Left renal cortex interstitium (tissue), 4 donors: ENCODE measurements around the gene PTCH2. TPM values are rescaled to one million over a fixed set of nuclear protein-coding genes. Genes with fewer than 3 reads are reported as not detected.

Experiments
- DNase-seq, 4 donors: peaks; one replicate each; pipeline ENCODE4 v3.0.0-alpha.2; 2013; ENCODE audit warnings: low read depth in 4 of 4, low spot score in 2 of 4, missing footprints in 1 of 4
- polyA plus RNA-seq, 4 donors: library from polyadenylated mRNA; unstranded; fragments of 120-200 nt; gene quantifications; one replicate each; pipeline ENCODE4 v1.2.1, GENCODE V29; 2013; ENCODE audit not compliant: insufficient read length in 4 of 4

PTCH2 gene
- polyA plus RNA-seq, 4 donors: 3.3 to 8.0 (median 6.2) TPM

DNA sequence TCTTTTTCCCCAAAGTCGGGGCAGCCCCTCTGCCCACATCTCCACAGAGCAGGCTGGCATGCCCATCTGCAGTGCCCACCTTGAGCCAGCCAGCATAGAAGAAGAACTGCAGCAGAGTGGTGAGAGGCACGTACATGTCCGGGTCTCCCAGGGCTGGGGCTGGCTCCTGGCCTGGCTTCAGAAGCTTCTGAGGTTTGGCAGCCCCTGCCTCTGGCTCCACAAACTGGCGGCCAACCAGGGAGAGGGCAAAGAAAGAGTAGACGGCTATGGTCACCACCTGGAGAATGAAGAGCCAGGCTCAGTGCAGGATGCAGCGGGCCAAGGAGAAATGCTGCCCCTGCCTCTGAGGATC, 58.0 kb downstream of the PTCH2 start:
- no peak for DNase-seq

DNA sequence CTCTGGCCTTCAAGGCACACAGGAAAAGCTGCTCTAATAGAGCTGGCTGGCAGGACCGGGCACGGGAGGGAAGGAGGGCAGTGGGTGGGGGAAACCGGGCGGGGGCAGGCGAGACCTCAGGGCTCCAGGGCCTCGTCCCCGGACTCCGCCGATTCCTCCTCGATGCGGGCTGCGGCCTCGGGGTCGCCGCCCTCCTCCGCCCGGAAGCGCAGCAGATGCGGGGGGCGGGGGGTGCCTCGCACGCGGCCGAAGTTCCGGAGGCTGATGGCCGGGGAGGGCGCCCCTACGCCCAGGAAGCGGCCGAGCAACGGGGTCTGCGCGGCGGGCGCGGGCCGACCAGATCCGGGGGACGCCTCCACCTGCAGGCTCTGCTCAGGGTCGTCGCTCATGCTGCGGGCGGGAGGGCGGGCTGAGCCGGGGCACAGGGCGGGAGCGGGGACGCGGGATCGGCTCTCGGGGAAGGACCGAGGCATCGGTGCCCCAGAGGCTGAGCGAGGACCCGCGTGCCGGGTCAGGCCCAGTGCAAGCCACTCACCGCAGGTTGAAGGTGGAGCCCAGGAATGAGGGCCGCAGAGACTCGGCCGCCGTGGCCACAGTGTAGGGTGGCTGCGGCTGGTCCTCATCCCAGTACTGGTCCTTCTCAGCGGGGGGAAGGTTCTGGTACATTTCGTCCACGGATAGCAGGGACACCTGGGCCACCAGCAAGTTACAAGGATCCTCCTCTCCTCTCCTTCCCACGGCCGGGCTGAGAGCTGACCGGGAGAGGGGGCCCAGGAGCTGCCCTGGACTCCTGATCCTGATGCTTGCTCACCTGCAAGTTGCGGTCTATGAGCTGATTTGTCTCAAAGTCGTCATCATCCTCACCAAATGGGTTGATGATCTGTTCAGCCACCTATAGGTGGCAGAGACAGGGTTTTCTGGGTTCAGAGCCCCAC, 58.7 kb downstream of the PTCH2 start:
- DNase-seq: no peak

DNA sequence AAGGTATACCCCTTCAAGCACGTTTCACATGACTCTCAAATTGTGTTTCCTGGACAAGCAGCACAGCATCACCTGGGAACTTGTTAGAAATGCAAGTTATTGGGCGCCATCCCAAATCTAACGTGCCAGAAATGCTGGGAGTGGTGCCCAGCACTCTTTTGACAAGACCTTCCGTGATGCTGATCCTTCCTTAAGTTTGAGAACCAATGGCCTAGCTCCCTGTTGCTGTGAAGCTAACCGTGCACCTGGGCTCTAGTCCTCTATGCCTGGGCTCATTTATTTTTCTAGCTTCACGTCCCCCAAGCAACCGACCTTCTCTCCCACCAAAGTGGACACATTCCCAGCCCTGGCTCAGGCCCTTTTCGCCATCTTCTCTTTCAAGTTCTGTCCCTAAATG, 59.4 kb downstream of the PTCH2 start:
- no peak for DNase-seq

DNA sequence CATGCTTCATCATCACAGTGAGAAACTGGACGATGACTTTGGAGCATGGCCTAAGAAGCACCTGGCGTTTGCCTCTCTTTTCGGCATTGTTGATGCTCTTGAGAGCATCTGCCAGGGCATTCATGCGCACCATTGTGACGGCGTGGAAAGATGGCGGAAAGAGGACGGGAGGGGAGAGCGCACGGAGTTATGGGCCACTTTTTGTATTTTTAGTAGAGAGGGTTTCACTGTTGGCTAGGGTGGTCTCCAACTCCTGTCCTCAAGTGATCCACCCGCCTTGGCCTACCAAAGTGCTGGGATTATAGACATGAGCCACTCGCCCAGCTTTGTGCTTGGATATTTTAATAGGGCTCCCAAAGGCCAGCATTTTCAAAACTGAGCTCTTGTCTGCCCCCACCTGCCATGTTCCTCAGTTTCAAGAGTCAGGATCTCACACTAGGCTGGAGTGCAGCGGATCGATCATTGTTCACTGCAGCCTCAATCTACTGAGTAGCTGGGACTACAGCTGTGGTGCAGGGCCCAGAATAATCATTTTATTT, 62.4 kb downstream of the PTCH2 start:
- no peak for DNase-seq

GRCh38 chr1:44778705-44779576, 64.1 kb downstream of the PTCH2 start:
- no peak for DNase-seq

GRCh38 chr1:44777969-44778635, 65.0 kb downstream of the PTCH2 start:
- DNase-seq: no peak

GRCh38 chr1:44777547-44777946, 65.5 kb downstream of the PTCH2 start:
- no peak for DNase-seq

- no peak for DNase-seq
Measured at GRCh38 chr1:44776730-44777068, 66.4 kb downstream of the PTCH2 start.

- no peak for DNase-seq
Measured at GRCh38 chr1:44775930-44776729, 66.9 kb downstream of the PTCH2 start.

DNA sequence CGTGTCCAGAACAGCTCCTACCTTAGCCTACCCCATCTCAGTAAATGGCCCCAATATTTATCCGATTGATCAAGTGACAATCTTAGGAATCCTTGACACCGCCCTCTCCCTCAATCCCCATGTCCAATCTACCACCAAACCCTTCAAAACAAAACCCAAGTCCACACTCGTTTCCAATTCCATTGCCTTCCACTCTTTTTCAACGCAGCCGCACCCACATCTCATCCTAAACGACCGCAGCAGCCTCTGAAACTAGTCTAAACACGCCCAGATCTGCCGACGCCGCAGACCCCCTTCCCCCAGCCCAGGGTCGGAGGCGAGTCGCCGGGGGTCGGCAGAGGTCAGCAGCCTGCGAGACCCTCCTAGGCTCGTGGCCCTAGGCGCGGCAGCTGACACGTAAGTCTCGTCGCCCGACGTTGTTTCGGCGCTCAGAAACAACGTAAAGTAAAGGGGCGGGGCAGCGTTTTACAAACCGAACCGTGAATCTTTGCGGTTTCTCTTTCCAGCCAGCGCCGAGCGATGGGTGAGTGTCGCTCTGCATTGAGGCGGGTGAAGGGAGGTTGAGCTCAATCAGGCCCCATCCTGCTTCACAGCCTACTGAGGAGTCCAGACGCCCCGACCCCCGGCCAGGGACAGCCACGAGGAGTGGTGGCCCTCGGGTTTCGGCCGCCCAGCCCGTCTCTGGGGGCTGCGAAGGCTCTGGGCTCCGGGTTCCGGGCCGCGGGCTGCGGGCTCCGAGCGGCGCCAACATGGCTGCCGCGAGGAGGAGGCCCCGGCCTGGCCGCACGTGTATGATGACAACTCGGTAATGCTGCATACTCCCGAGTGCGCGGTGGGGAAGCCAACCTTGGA, 67.7 kb downstream of the PTCH2 start, which contains the start of gene RPS8:
TSS of gene RPS8 (plus strand) at position 463 of the 852 bp plus-strand sequence. CDS start at position 520, 57 bp downstream.
- DNase-seq: peak; percentile 85 to 95 (median 93)

Other genes starting within 250 kb of the PTCH2 start
- 10 to 100 TPM; 12.4 to 15.3 (median 13.6) TPM for gene TMEM53, start 168.8 kb downstream of the PTCH2 start, polyA plus RNA-seq
- gene ARMH1, start 168.5 kb downstream of the PTCH2 start, polyA plus RNA-seq: 1 to 10 TPM; 4.9 to 9.3 (median 7.3) TPM
- 1 to 10 TPM in 1 of 4 donors, not detected in 3; 2.0 TPM for gene RNU5D-1, start 112.1 kb downstream of the PTCH2 start, polyA plus RNA-seq
- 10 to 100 TPM; 24.6 to 27.5 (median 26.3) TPM for gene KIF2C, start 103.4 kb downstream of the PTCH2 start, polyA plus RNA-seq
- gene RPS8, start 67.7 kb downstream of the PTCH2 start, polyA plus RNA-seq: 1,000 to 10,000 TPM; 2,090 to 2,870 (median 2,389) TPM
- gene BEST4, start 55.1 kb downstream of the PTCH2 start, polyA plus RNA-seq: 1 to 10 TPM in 1 of 4 donors, under 1 TPM in 3; 0.65 to 1.0 (median 0.84) TPM
- 1 to 10 TPM; 6.8 to 8.4 (median 7.3) TPM for gene PLK3, start 42.9 kb downstream of the PTCH2 start, polyA plus RNA-seq
- under 1 TPM in 1 of 4 donors, not detected in 3; 0.14 TPM for gene DYNLT4, start 35.9 kb downstream of the PTCH2 start, polyA plus RNA-seq
- gene BTBD19, start 34.7 kb downstream of the PTCH2 start, polyA plus RNA-seq: 10 to 100 TPM in 2 of 4 donors, 1 to 10 TPM in 2; 6.8 to 25.0 (median 16.2) TPM
- 10 to 100 TPM; 30.2 to 40.0 (median 33.3) TPM for gene EIF2B3, start 143.3 kb upstream of the PTCH2 start, polyA plus RNA-seq
- 10 to 100 TPM; 27.9 to 38.4 (median 33.7) TPM for gene HECTD3, start 168.1 kb upstream of the PTCH2 start, polyA plus RNA-seq
- 100 to 1,000 TPM; 106 to 114 (median 112) TPM for gene UROD, start 169.0 kb upstream of the PTCH2 start, polyA plus RNA-seq